ENCODE results near the gene TNS4.
A peak's percentile ranks its signal among the peaks of the same experiment; 100 is the strongest.

The TNS4 gene

GRCh38 chr17:40541060-40541872 is 39.8 kb upstream of the TNS4 start:
- Histone ChIP-seq H3K27me3 (ENCODE audit: insufficient read depth, low read length, poor library complexity) (no peaks in the 10 kb centered on the region), H3K27ac (ENCODE audit: low read length) (peak overlapping the region; percentile 81), H2AFZ (ENCODE audit: low read depth, low read length) (no peak overlapping the region), H3K4me2 (ENCODE audit: insufficient read depth, low read length) (no peak overlapping the region), H3K4me1 (ENCODE audit: insufficient read depth, low read length) (peaks cover 87% of the 10 kb centered on the region), H3K4me3 (ENCODE audit: low read depth in 1 of 2, low read length in 2 of 2) (no peak overlapping the region), H3K79me2 (ENCODE audit: insufficient read depth, low read length) (no peaks in the 10 kb centered on the region), H3K9me3 (ENCODE audit: insufficient read depth, low read length, severe bottlenecking) (no peaks in the 10 kb centered on the region), H3K36me3 (ENCODE audit: insufficient read depth, low read length) (no peaks in the 10 kb centered on the region), H4K20me1 (ENCODE audit: insufficient read depth, low read length) (no peaks in the 10 kb centered on the region), H3K9ac (ENCODE audit: low read depth, low read length) (peak overlapping the region; percentile 25)
- ATAC-seq (ENCODE audit: insufficient read depth, low read depth) (peak; percentile 52), DNase-seq (peak; percentile 60)
- no peak for TF ChIP-seq EZH2 (IDR thresholded peaks at IDR 0.05; ENCODE audit: borderline replicate concordance, low read depth, low read length, severe bottlenecking)

DNA sequence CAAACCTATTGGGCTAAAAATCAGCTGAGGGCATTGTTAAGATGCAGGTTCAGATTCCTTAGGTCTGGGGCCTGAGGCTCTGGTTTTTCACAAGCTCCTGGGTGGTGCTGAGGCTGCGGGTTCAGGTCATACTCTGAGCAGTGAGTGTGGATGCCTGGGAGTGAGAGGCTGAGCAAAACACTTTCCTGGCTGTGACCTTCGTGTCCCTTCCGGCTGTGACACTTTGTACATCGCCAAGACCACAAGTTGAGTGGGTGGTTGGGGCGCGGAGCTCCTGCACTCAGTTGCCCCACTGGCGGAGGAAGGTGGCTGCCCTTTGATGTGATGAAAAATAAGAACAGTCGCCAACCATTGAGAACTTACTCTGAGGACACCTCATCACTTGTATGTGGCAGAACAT is 39.0 kb upstream of the TNS4 start:
- DNase-seq (peak; percentile 68), ATAC-seq (ENCODE audit: insufficient read depth, low read depth) (peak; percentile 29)
- Histone ChIP-seq H3K9ac (ENCODE audit: low read depth, low read length) (0 out of 2 replicates have a peak overlapping the region, but pooled peaks have one; percentile 3), H3K4me3 (ENCODE audit: low read depth in 1 of 2, low read length in 2 of 2) (no peak overlapping the region), H3K4me2 (ENCODE audit: insufficient read depth, low read length) (no peak overlapping the region), H4K20me1 (ENCODE audit: insufficient read depth, low read length) (no peaks in the 10 kb centered on the region), H3K79me2 (ENCODE audit: insufficient read depth, low read length) (no peaks in the 10 kb centered on the region), H3K4me1 (ENCODE audit: insufficient read depth, low read length) (peaks cover 86% of the 10 kb centered on the region), H3K9me3 (ENCODE audit: insufficient read depth, low read length, severe bottlenecking) (no peaks in the 10 kb centered on the region), H3K27me3 (ENCODE audit: insufficient read depth, low read length, poor library complexity) (no peaks in the 10 kb centered on the region), H2AFZ (ENCODE audit: low read depth, low read length) (no peak overlapping the region), H3K27ac (ENCODE audit: low read length) (peak overlapping the region; percentile 81), H3K36me3 (ENCODE audit: insufficient read depth, low read length) (no peaks in the 10 kb centered on the region)
- no peak for TF ChIP-seq EZH2 (IDR thresholded peaks at IDR 0.05; ENCODE audit: borderline replicate concordance, low read depth, low read length, severe bottlenecking)
- TF ChIP-seq, protein P1, sequence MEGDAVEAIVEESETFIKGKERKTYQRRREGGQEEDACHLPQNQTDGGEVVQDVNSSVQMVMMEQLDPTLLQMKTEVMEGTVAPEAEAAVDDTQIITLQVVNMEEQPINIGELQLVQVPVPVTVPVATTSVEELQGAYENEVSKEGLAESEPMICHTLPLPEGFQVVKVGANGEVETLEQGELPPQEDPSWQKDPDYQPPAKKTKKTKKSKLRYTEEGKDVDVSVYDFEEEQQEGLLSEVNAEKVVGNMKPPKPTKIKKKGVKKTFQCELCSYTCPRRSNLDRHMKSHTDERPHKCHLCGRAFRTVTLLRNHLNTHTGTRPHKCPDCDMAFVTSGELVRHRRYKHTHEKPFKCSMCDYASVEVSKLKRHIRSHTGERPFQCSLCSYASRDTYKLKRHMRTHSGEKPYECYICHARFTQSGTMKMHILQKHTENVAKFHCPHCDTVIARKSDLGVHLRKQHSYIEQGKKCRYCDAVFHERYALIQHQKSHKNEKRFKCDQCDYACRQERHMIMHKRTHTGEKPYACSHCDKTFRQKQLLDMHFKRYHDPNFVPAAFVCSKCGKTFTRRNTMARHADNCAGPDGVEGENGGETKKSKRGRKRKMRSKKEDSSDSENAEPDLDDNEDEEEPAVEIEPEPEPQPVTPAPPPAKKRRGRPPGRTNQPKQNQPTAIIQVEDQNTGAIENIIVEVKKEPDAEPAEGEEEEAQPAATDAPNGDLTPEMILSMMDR (IDR thresholded peaks at IDR 0.05; ENCODE audit: borderline replicate concordance, extremely low read depth, low read length, poor library complexity, severe bottlenecking), result no peak

DNA sequence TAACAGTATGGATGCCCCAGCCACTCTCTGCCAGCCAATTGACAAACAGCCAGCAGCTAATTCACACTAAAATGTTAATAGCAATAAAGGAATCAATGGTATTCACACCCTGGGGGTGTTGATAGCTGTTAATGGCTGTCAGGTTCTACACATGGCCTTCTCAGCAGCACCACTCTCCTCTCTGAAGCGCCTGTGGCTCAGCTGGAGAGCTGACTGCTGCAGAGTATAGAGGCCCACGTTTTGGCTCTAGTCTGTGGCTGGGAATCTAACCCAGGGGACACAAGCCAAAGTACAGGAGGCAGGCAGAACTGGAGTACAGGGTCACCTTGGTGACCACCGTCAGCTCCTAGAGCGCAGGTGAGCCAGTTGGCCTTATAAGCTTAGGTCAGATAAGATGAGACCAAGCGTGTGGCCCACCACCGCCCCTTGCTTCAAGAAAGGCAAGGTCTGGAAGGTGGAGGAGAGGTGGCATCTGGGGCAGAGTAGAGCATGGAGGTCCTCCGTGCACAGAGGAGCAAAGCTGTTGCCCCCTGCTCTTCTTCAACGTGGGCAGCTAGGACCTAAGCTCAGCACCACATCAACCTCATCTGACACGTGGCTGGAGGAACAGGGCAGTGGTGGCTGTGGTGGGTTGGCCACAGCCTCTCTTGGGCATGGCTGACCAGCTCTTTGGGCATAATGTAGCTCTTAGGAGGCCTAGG is 38.4 kb upstream of the TNS4 start:
- no peaks in the 10 kb centered on the region for H3K9me3 ChIP-seq (ENCODE audit: insufficient read depth, low read length, severe bottlenecking)
- H3K79me2 ChIP-seq (ENCODE audit: insufficient read depth, low read length), result no peaks in the 10 kb centered on the region
- peaks cover 82% of the 10 kb centered on the region for H3K4me1 ChIP-seq (ENCODE audit: insufficient read depth, low read length)
- H3K27ac ChIP-seq (ENCODE audit: low read length), result peak overlapping the region; percentile 81
- no peaks in the 10 kb centered on the region for H4K20me1 ChIP-seq (ENCODE audit: insufficient read depth, low read length)
- DNase-seq (peak; percentile 21), ATAC-seq (ENCODE audit: insufficient read depth, low read depth) (no peak)
- no peaks in the 10 kb centered on the region for H3K27me3 ChIP-seq (ENCODE audit: insufficient read depth, low read length, poor library complexity)
- H3K4me2 ChIP-seq (ENCODE audit: insufficient read depth, low read length), result no peak overlapping the region
- no peak for TF ChIP-seq EZH2 (IDR thresholded peaks at IDR 0.05; ENCODE audit: borderline replicate concordance, low read depth, low read length, severe bottlenecking)
- TF ChIP-seq, protein P1 (IDR thresholded peaks at IDR 0.05; ENCODE audit: borderline replicate concordance, extremely low read depth, low read length, poor library complexity, severe bottlenecking), result no peak
- peak overlapping the region; percentile 3; the same call in 1 of the 2 replicates for H3K9ac ChIP-seq (ENCODE audit: low read depth, low read length)
- H3K4me3 ChIP-seq (ENCODE audit: low read depth in 1 of 2, low read length in 2 of 2), result no peak overlapping the region
- no peaks in the 10 kb centered on the region for H3K36me3 ChIP-seq (ENCODE audit: insufficient read depth, low read length)
- H2AFZ ChIP-seq (ENCODE audit: low read depth, low read length), result no peak overlapping the region

All from DND-41 (cell line).